Astrocyte (in vitro differentiated cells and primary cell): ENCODE results near the gene CXorf65. TPM values are rescaled to one million over a fixed set of nuclear protein-coding genes. Genes with fewer than 3 reads are reported as not detected.

Experiments
- DNase-seq: peaks from one replicate; pipeline ENCODE4 v3.0.0-alpha.2; 2010; ENCODE audit warnings: low read depth
- FAIRE-seq: peaks from 2 replicates; lab custom pipeline; 2011; peaks lifted over from hg19 to GRCh38; lab: Jason Lieb, UNC
- H2AFZ ChIP-seq: 2 replicates; pipeline ENCODE4 v1.6.0; 2012; ENCODE audit warnings: low read depth, low read length, inconsistent platforms
- H3K27ac ChIP-seq: 2 replicates; pipeline ENCODE4 v1.5.1; 2011; ENCODE audit warnings: low read depth, low read length, inconsistent platforms
- H3K27me3 ChIP-seq: 2 replicates; pipeline ENCODE4 v1.6.0; 2011; ENCODE audit warnings: low read length, inconsistent platforms; ENCODE audit not compliant: insufficient read depth
- H3K36me3 ChIP-seq: 2 replicates; pipeline ENCODE4 v1.5.1; 2011; ENCODE audit warnings: low read length, inconsistent platforms; ENCODE audit not compliant: insufficient read depth
- H3K4me1 ChIP-seq: 2 replicates; pipeline ENCODE4 v1.5.1; 2011; ENCODE audit warnings: low read length, inconsistent platforms; ENCODE audit not compliant: insufficient read depth
- H3K4me2 ChIP-seq: 2 replicates; pipeline ENCODE4 v1.6.0; 2012; ENCODE audit warnings: low read length, inconsistent platforms
- H3K4me3 ChIP-seq: 2 replicates; pipeline ENCODE4 v1.5.1; 2011; ENCODE audit warnings: low read depth, mild to moderate bottlenecking, low read length, inconsistent platforms; ENCODE audit not compliant: insufficient read depth
- H3K79me2 ChIP-seq: 2 replicates; pipeline ENCODE4 v1.6.0; 2012; ENCODE audit warnings: mild to moderate bottlenecking, low read length, inconsistent platforms; ENCODE audit not compliant: insufficient read depth
- H3K9ac ChIP-seq: 2 replicates; pipeline ENCODE4 v1.6.0; 2012; ENCODE audit warnings: mild to moderate bottlenecking, low read length, inconsistent platforms
- H3K9me3 ChIP-seq: 2 replicates; pipeline ENCODE4 v1.5.1; 2012; ENCODE audit warnings: low read depth, mild to moderate bottlenecking, low read length, inconsistent platforms; ENCODE audit not compliant: insufficient read depth
- H4K20me1 ChIP-seq: 2 replicates; pipeline ENCODE4 v1.6.0; 2012; ENCODE audit warnings: low read length, inconsistent platforms; ENCODE audit not compliant: insufficient read depth
- H3K27ac Mint-ChIP-seq: one replicate; pipeline ENCODE4 v1.8.0; 2021; ENCODE audit warnings: mild to moderate bottlenecking, mixed read lengths; ENCODE audit not compliant: unreplicated experiment
- H3K27me3 Mint-ChIP-seq: one replicate; pipeline ENCODE4 v1.8.0; 2021; ENCODE audit warnings: low read depth, mixed read lengths; ENCODE audit not compliant: unreplicated experiment
- H3K36me3 Mint-ChIP-seq: one replicate; pipeline ENCODE4 v1.8.0; 2021; ENCODE audit warnings: low read depth, mixed read lengths; ENCODE audit not compliant: unreplicated experiment
- H3K4me1 Mint-ChIP-seq: one replicate; pipeline ENCODE4 v1.8.0; 2021; ENCODE audit warnings: low read depth, mixed read lengths; ENCODE audit not compliant: unreplicated experiment
- H3K4me3 Mint-ChIP-seq: one replicate; pipeline ENCODE4 v1.8.0; 2021; ENCODE audit warnings: mild to moderate bottlenecking, moderate library complexity, mixed read lengths; ENCODE audit not compliant: unreplicated experiment
- H3K9me3 Mint-ChIP-seq: one replicate; pipeline ENCODE4 v1.8.0; 2021; ENCODE audit warnings: mild to moderate bottlenecking, mixed read lengths; ENCODE audit not compliant: unreplicated experiment
- EZH2 ChIP-seq: IDR thresholded peaks from 2 replicates; pipeline ENCODE4 v1.6.1; 2012; ENCODE audit warnings: mild to moderate bottlenecking, low read length, inconsistent platforms; ENCODE audit not compliant: insufficient read depth
- total RNA-seq: library from RNA; stranded (reverse); gene quantifications from 2 replicates; pipeline ENCODE4 v1.2.1, GENCODE V29; 2021
- TF ChIP-seq, protein P1 (sequence below): IDR thresholded peaks from 2 replicates; pipeline ENCODE4 v1.5.1; 2011; ENCODE audit warnings: low read depth, mild to moderate bottlenecking, inconsistent platforms, low read length, moderate library complexity; ENCODE audit not compliant: insufficient read depth

The CXorf65 gene
- total RNA-seq, 1 donor from 2014 or later = not detected

DNA sequence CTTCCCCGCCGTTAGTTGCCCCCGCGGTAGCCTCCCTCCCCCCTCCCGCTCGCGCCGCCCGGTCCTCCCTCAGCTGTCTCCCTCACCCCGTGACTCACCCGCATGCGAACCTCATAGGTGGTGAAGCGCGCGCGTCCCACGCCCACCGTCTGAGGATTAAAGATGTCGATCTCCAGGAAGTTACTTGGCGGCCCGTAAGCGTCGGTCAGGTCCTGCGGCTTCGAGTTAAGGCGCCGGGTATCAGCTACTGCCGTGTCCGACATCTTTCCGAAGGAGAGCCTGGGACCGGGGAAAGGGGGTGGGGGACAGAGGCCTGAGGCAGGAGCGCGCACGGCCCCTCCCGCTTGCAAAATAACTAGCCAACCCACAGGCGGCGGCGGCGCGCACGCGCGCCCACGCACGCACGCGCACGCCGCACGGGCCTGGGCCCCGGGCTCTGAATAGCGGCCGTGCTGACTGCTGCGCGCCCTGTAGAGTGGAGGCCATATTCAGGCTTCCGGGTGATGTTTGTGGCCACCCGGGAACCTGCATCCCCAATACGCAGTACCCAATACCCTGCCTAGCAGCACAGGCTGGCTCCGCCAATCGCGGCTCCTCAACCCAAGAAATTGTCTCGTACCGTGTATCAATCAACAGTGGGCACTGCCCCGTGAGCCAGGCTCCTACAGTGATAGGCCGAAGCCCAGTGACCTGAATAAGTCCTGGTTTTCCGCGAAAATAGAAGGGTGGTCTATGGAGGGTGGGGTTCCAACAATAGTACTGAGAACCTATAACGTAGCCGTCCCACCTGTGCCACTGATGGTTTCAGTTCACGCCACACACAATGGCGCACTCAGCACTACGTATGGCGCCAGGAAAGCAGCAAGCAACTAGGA lies 38.3 kb downstream of the CXorf65 start, which contains the start of gene SNX12:
Gene SNX12 (minus strand): TSS at position 291 of the 875 bp plus-strand sequence. CDS start 28 bp downstream, at position 263.
- peak within 1 kb of the TSS; percentile 95 for H3K9ac ChIP-seq
- H3K79me2 ChIP-seq = peaks cover 38% of the 10 kb centered on the region
- DNase-seq = peak; percentile 94
- peak within 1 kb of the TSS; percentile 90 for H3K27ac ChIP-seq
- H4K20me1 ChIP-seq = peaks cover 8% of the 10 kb centered on the region
- H2AFZ ChIP-seq = peak within 1 kb of the TSS; percentile 97
- Mint-ChIP-seq H3K4me3 (peak within 1 kb of the TSS; percentile 99), H3K36me3 (no peaks in the 10 kb centered on the region), H3K4me1 (peaks cover 9% of the 10 kb centered on the region), H3K27me3 (no peaks in the 10 kb centered on the region), H3K9me3 (no peaks in the 10 kb centered on the region), H3K27ac (peak within 1 kb of the TSS; percentile 84)
- H3K9me3 ChIP-seq = no peaks in the 10 kb centered on the region
- TF ChIP-seq, protein P1, sequence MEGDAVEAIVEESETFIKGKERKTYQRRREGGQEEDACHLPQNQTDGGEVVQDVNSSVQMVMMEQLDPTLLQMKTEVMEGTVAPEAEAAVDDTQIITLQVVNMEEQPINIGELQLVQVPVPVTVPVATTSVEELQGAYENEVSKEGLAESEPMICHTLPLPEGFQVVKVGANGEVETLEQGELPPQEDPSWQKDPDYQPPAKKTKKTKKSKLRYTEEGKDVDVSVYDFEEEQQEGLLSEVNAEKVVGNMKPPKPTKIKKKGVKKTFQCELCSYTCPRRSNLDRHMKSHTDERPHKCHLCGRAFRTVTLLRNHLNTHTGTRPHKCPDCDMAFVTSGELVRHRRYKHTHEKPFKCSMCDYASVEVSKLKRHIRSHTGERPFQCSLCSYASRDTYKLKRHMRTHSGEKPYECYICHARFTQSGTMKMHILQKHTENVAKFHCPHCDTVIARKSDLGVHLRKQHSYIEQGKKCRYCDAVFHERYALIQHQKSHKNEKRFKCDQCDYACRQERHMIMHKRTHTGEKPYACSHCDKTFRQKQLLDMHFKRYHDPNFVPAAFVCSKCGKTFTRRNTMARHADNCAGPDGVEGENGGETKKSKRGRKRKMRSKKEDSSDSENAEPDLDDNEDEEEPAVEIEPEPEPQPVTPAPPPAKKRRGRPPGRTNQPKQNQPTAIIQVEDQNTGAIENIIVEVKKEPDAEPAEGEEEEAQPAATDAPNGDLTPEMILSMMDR = no peak
- no peak for TF ChIP-seq EZH2
- peak within 1 kb of the TSS; percentile 91 for H3K4me3 ChIP-seq
- H3K27me3 ChIP-seq = no peaks in the 10 kb centered on the region
- no peaks in the 10 kb centered on the region for H3K4me1 ChIP-seq
- no peaks in the 10 kb centered on the region for H3K36me3 ChIP-seq
- peak; percentile 90 for FAIRE-seq
- H3K4me2 ChIP-seq = peak within 1 kb of the TSS; percentile 94

DNA sequence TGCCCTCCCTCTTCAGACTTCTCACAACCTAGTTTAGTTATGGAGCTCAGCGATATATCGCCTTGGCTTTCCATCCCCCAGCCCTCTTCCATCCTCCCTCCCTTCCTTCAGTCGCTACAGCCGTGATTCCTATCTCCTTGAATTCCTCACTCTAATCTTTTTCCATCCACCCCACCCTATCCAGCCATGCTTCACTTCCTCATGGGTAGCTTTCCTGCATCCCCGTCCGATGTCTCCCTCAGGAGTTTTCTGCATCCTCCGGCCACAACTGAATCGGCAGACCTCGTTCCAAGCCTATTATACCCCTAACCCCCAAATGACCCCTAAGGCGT lies 38.9 kb downstream of the CXorf65 start:
- Histone ChIP-seq H3K27me3 (no peaks in the 10 kb centered on the region), H3K4me1 (no peaks in the 10 kb centered on the region), H3K4me2 (peak overlapping the region; percentile 89), H3K4me3 (peak overlapping the region; percentile 91), H3K36me3 (peaks cover 2% of the 10 kb centered on the region), H2AFZ (peak overlapping the region; percentile 63), H3K9ac (peak overlapping the region; percentile 95), H3K9me3 (no peaks in the 10 kb centered on the region), H3K27ac (peak overlapping the region; percentile 90), H3K79me2 (peaks cover 42% of the 10 kb centered on the region), H4K20me1 (peaks cover 8% of the 10 kb centered on the region)
- H3K36me3 Mint-ChIP-seq = peaks cover 1% of the 10 kb centered on the region
- H3K4me3 Mint-ChIP-seq = peak overlapping the region; percentile 99
- no peaks in the 10 kb centered on the region for H3K9me3 Mint-ChIP-seq
- TF ChIP-seq, protein P1 = no peak
- TF ChIP-seq EZH2 = no peak
- FAIRE-seq = peak; percentile 20
- H3K4me1 Mint-ChIP-seq = peaks cover 9% of the 10 kb centered on the region
- H3K27ac Mint-ChIP-seq = peak overlapping the region; percentile 69
- DNase-seq = no peak
- no peaks in the 10 kb centered on the region for H3K27me3 Mint-ChIP-seq
